HCT116 (cell line): ENCODE measurements around the gene PCDHB11. TPM values are rescaled to one million over a fixed set of nuclear protein-coding genes. Genes with fewer than 3 reads are reported as not detected.
"Not testable (repeated sequence)": the region's sequence is repeated elsewhere in the genome, so short reads cannot be mapped to it uniquely, and the experiment has no call there.

Experiments
- ATAC-seq: fragments of 200-7000 bp; cut with Tn5 transposase; 2 replicates; pipeline ENCODE4 v1.9.1; 2020; ENCODE audit warnings: mild to moderate bottlenecking, moderate library complexity
- BruUV-seq: library from RNA; stranded (reverse); fragments of 400-500 nt; replicated peaks from 2 replicates; lab custom pipeline; 2021; lab: Mats Ljungman, UMichigan
- CTCF ChIA-PET: fragments of 300-600 bp; sonication (Branson Sonifier 250); formaldehyde crosslinking; loops from one replicate; lab custom pipeline; 2021; ENCODE audit warnings: antibody characterized with exemption; lab: Charles Lee
- POLR2A ChIA-PET: fragments of 300-600, 350-600 bp; sonication (Branson Sonifier 250); formaldehyde crosslinking; loops from one replicate; lab custom pipeline; 2021; ENCODE audit warnings: antibody characterized with exemption; lab: Charles Lee
- RAD21 ChIA-PET, 2 experiments: fragments of 300-600 bp; sonication (Branson Sonifier 250); formaldehyde crosslinking; loops; one replicate each; lab custom pipeline; 2023; ENCODE audit warnings: low total read pairs in 2 of 2; ENCODE audit not compliant: uncharacterized antibody in 2 of 2, unreplicated experiment in 2 of 2, low non-redundant PET in 1 of 2; lab: Charles Lee
- DNase-seq: peaks from one replicate; pipeline ENCODE4 v3.0.0-alpha.2; 2010; ENCODE audit warnings: low read depth, low spot score
- H2AFZ ChIP-seq: fragments of 200-600 bp; shearing (Covaris generic), sonication (generic); 2 replicates; pipeline ENCODE4 v1.6.1; 2017; ENCODE audit warnings: low read depth, mixed run types, mixed read lengths, antibody characterized with exemption, low read length; ENCODE audit not compliant: poor library complexity, severe bottlenecking
- H3K27ac ChIP-seq: 2 replicates; pipeline ENCODE4 v1.5.1; 2012; ENCODE audit warnings: low read depth, low read length
- H3K27me3 ChIP-seq: fragments of 200-600 bp; sonication (generic); 2 replicates; pipeline ENCODE4 v1.6.1; 2016; ENCODE audit warnings: mixed run types, low read length, mixed read lengths; ENCODE audit not compliant: insufficient read depth
- H3K36me3 ChIP-seq, 2 experiments: fragments of 200-500 bp in 1 of 2; fragments of 200-600 bp in 1 of 2; sonication (Bioruptor generic) in 1 of 2; sonication (generic) in 1 of 2; 2 replicates each; pipeline versions ENCODE4 v1.5.1 to v1.6.1; 2014 to 2016; ENCODE audit warnings: low read length in 2 of 2, inconsistent platforms in 1 of 2, mixed read lengths in 1 of 2, mixed run types in 1 of 2; ENCODE audit not compliant: insufficient read depth in 2 of 2, control insufficient read depth in 1 of 2
- H3K4me1 ChIP-seq, 2 experiments: fragments of 200-600 bp in 1 of 2; sonication (generic) in 1 of 2; 2 replicates each; pipeline versions ENCODE4 v1.5.1 to v1.6.1; 2012 to 2017; ENCODE audit warnings: low read length in 2 of 2, inconsistent platforms in 1 of 2, mild to moderate bottlenecking in 1 of 2, mixed read lengths in 1 of 2, mixed run types in 1 of 2, moderate library complexity in 1 of 2; ENCODE audit not compliant: insufficient read depth in 2 of 2, control insufficient read depth in 1 of 2
- H3K4me2 ChIP-seq: fragments of 200-600 bp; sonication (generic); 2 replicates; pipeline ENCODE4 v1.6.1; 2017; ENCODE audit warnings: mixed run types, low read length, mixed read lengths
- H3K4me3 ChIP-seq, 2 experiments: fragments of 200-600 bp in 1 of 2; sonication (generic) in 1 of 2; replicated peaks in 1 of 2; 2 replicates each; pipeline ENCODE4 v1.5.1; 2011 to 2016; ENCODE audit warnings: low read length in 2 of 2, control low read depth in 1 of 2, low read depth in 1 of 2, mild to moderate bottlenecking in 1 of 2, mixed read lengths in 1 of 2, mixed run types in 1 of 2
- H3K79me2 ChIP-seq: fragments of 200-600 bp; sonication (generic); 2 replicates; pipeline ENCODE4 v1.6.1; 2017; ENCODE audit warnings: mild to moderate bottlenecking, mixed run types, low read length, moderate library complexity, mixed read lengths; ENCODE audit not compliant: insufficient read depth
- H3K9ac ChIP-seq: fragments of 200-600 bp; sonication (generic); 2 replicates; pipeline ENCODE4 v1.6.1; 2016; ENCODE audit warnings: low read length, mixed read lengths
- H3K9me2 ChIP-seq: fragments of 200-600 bp; sonication (generic), shearing (Covaris generic); 2 replicates; pipeline ENCODE4 v1.6.1; 2017; ENCODE audit warnings: mixed run types, mild to moderate bottlenecking, moderate library complexity; ENCODE audit not compliant: insufficient read depth
- H3K9me3 ChIP-seq, 2 experiments: fragments of 200-500 bp in 1 of 2; fragments of 200-600 bp in 1 of 2; sonication (Bioruptor generic) in 1 of 2; sonication (generic) in 1 of 2; 2 replicates each; pipeline ENCODE4 v1.6.1; 2014 to 2017; ENCODE audit warnings: low read length in 2 of 2, mixed read lengths in 2 of 2, inconsistent platforms in 1 of 2, low read depth in 1 of 2, mild to moderate bottlenecking in 1 of 2, mixed run types in 1 of 2, moderate library complexity in 1 of 2; ENCODE audit not compliant: control insufficient read depth in 1 of 2, insufficient read depth in 1 of 2
- H4K20me1 ChIP-seq: fragments of 200-600 bp; sonication (generic), shearing (Covaris generic); 2 replicates; pipeline ENCODE4 v1.6.1; 2017; ENCODE audit warnings: mixed run types, mild to moderate bottlenecking, moderate library complexity; ENCODE audit not compliant: insufficient read depth
- FOSL1 ChIP-seq: IDR thresholded peaks from 2 replicates; pipeline ENCODE4 v1.6.1; 2012; ENCODE audit warnings: low read depth
- POLR2A ChIP-seq: IDR thresholded peaks from 2 replicates; pipeline ENCODE4 v1.7.0; 2011; ENCODE audit warnings: borderline replicate concordance; ENCODE audit not compliant: insufficient read depth, insufficient read length; ENCODE audit errors: extremely low read depth
- RAD21 ChIP-seq: IDR thresholded peaks from 2 replicates; pipeline ENCODE4 v1.6.1; 2012; ENCODE audit warnings: low read depth, mild to moderate bottlenecking
- SIN3A ChIP-seq: IDR thresholded peaks from 2 replicates; pipeline ENCODE4 v1.6.1; 2012; ENCODE audit warnings: low read depth
- intact Hi-C: fragments of 100-400 bp; cut with micrococcal nuclease; formaldehyde crosslinking; loops from 2 replicates; pipeline ENCODE4 v1.10.0; 2022
- total RNA-seq: library from RNA; stranded (reverse); gene quantifications from one replicate; pipeline ENCODE4 v1.2.1, GENCODE V29; 2021; ENCODE audit not compliant: unreplicated experiment
- TF ChIP-seq, protein P1 (sequence below), 3 experiments: fragments of 200-600 bp in 1 of 3; sonication (generic) in 1 of 3; IDR thresholded peaks in 2 of 3; conservative IDR thresholded peaks in 1 of 3; 2 replicates each; pipeline ENCODE4 v1.5.1; 2012 to 2017; ENCODE audit warnings: low read depth in 2 of 3, low read length in 2 of 3, antibody characterized with exemption in 1 of 3, borderline replicate concordance in 1 of 3, control low read depth in 1 of 3, mild to moderate bottlenecking in 1 of 3, mixed read lengths in 1 of 3, mixed run types in 1 of 3, moderate library complexity in 1 of 3; ENCODE audit not compliant: insufficient read depth in 1 of 3

Gene PCDHB11
- total RNA-seq, 1 experiment from 2014 or later = 0.07 TPM

DNA sequence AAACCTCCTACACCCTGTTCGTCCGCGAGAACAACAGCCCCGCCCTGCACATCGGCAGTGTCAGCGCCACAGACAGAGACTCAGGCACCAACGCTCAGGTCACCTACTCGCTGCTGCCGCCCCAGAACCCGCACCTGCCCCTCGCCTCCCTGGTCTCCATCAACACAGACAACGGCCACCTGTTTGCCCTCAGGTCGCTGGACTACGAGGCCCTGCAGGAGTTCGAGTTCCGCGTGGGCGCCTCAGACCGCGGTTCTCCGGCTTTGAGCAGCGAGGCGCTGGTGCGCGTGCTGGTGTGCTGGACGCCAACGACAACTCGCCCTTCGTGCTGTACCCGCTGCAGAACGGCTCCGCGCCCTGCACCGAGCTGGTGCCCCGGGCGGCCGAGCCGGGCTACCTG lies 42.1 kb upstream of the PCDHB11 start:
- H3K4me2 ChIP-seq, POLR2A ChIA-PET, H4K20me1 ChIP-seq, H3K27me3 ChIP-seq, BruUV-seq, H3K9me2 ChIP-seq, H3K36me3 ChIP-seq, intact Hi-C loops, RAD21 ChIA-PET, H2AFZ ChIP-seq, DNase-seq, H3K9ac ChIP-seq, H3K4me3 ChIP-seq, H3K9me3 ChIP-seq, H3K27ac ChIP-seq, CTCF ChIA-PET, H3K79me2 ChIP-seq, H3K4me1 ChIP-seq, ATAC-seq: not testable (repeated sequence)

DNA sequence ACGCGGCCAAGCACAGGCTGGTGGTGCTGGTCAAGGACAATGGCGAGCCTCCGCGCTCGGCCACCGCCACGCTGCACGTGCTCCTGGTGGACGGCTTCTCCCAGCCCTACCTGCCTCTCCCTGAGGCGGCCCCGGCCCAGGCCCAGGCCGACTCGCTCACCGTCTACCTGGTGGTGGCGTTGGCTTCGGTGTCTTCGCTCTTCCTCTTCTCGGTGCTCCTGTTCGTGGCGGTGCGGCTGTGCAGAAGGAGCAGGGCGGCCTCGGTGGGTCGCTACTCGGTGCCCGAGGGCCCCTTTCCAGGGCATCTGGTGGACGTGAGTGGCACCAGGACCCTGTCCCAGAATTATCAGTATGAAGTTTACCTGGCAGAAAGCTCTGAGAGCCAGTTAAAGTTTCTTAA lies 41.5 kb upstream of the PCDHB11 start:
- H3K36me3 ChIP-seq, ATAC-seq, H2AFZ ChIP-seq, H3K4me1 ChIP-seq, POLR2A ChIA-PET, CTCF ChIA-PET, H3K9ac ChIP-seq, H3K27me3 ChIP-seq, H4K20me1 ChIP-seq, H3K79me2 ChIP-seq, RAD21 ChIA-PET, H3K9me2 ChIP-seq, H3K9me3 ChIP-seq, H3K4me3 ChIP-seq, H3K27ac ChIP-seq, H3K4me2 ChIP-seq, DNase-seq, BruUV-seq, intact Hi-C loops: not testable (repeated sequence)

DNA sequence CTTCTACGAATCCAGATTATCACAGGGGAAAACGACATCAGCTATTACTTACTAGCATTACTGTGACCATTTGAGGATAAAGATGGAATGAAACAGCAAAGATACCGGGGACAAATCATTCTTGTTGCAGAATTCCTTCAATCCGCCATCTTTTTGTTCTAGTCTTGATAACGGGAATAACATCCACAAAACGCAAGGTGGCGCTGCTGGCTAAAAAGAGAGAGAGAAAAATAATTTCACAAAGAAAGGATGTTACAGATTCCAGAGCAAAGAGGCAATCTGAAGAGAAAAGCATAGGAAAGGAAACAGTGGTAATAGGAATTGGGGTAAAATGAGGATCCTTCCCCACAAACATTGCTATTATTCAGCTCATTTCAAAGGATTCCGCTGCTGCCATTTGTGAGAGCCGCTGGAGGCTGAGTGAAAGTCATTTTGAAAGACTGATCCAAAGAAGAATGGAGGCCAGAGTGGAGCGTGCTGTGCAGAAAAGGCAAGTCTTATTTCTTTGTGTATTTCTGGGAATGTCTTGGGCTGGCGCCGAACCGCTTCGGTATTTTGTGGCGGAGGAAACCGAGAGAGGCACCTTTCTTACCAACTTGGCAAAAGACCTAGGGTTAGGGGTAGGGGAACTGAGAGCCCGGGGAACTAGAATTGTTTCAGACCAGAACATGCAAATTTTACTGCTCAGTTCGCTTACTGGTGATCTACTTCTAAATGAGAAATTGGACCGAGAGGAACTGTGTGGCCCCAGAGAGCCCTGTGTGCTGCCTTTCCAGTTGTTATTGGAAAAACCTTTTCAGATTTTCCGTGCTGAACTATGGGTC lies 26.8 kb upstream of the PCDHB11 start, which contains the start of gene PCDHB7:
TSS of gene PCDHB7 (plus strand) at position 264 of the 824 bp plus-strand sequence. CDS start at position 456, 192 bp downstream.
- Histone ChIP-seq H3K4me3 (no peak within 1 kb of the TSS), H4K20me1 (no peaks in the 10 kb centered on the region), H3K9ac (no peak within 1 kb of the TSS), H3K4me1 (no peaks in the 10 kb centered on the region), H3K27me3 (no peaks in the 10 kb centered on the region), H3K4me2 (no peak within 1 kb of the TSS), H3K9me3 (peaks cover 0 to 4% of the 10 kb centered on the region in 2 experiments; a peak in 2 of 4 replicates), H3K27ac (no peak within 1 kb of the TSS), H3K36me3 (no peaks in the 10 kb centered on the region), H2AFZ (no peak within 1 kb of the TSS), H3K79me2 (no peaks in the 10 kb centered on the region), H3K9me2 (no peaks in the 10 kb centered on the region)
- peak; percentile 19 for DNase-seq
- intact Hi-C loops = no loop called here
- ATAC-seq = no peak
- ChIA-PET CTCF (no interaction called here), RAD21 (no interaction called here), POLR2A (no interaction called here)
- BruUV-seq = no TSS peak
- TF ChIP-seq FOSL1 (no peak), SIN3A (no peak), POLR2A (no peak), RAD21 (peak; percentile 59)
- TF ChIP-seq, protein P1, sequence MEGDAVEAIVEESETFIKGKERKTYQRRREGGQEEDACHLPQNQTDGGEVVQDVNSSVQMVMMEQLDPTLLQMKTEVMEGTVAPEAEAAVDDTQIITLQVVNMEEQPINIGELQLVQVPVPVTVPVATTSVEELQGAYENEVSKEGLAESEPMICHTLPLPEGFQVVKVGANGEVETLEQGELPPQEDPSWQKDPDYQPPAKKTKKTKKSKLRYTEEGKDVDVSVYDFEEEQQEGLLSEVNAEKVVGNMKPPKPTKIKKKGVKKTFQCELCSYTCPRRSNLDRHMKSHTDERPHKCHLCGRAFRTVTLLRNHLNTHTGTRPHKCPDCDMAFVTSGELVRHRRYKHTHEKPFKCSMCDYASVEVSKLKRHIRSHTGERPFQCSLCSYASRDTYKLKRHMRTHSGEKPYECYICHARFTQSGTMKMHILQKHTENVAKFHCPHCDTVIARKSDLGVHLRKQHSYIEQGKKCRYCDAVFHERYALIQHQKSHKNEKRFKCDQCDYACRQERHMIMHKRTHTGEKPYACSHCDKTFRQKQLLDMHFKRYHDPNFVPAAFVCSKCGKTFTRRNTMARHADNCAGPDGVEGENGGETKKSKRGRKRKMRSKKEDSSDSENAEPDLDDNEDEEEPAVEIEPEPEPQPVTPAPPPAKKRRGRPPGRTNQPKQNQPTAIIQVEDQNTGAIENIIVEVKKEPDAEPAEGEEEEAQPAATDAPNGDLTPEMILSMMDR (IDR thresholded peaks at IDR 0.05 in 2 of 3, conservative IDR thresholded peaks at IDR 0.05 in 1 of 3; ENCODE audit: borderline replicate concordance in 1 of 3, insufficient read depth in 1 of 3, low read depth in 2 of 3, low read length in 2 of 3) = peak; percentile 40 to 71 (median 54); a peak in 5 of 6 replicates
